Natural killer cell (primary cell): ENCODE data around the gene RIMS4. TPM values are rescaled to one million over a fixed set of nuclear protein-coding genes. Genes with fewer than 3 reads are reported as not detected.

Experiments used
- ATAC-seq, 3 donors: fragments of 150-1000 bp in 2 of 3; fragments of 200-7000 bp in 1 of 3; cut with Tn5 transposase; 1 replicate in 1 of 3; 2 replicates in 2 of 3; pipeline ENCODE4 v1.10.0; 2021; ENCODE audit warnings: mild to moderate bottlenecking in 2 of 3, moderate library complexity in 2 of 3
- DNase-seq, 2 donors: peaks; one replicate each; pipeline versions ENCODE4 v3.0.0 to v3.0.0-alpha.2; 2013 to 2021; ENCODE audit warnings: mixed read lengths in 1 of 2
- H3K27ac ChIP-seq: one replicate; pipeline ENCODE4 v1.5.1; 2013; ENCODE audit warnings: mild to moderate bottlenecking, low read length
- H3K27me3 ChIP-seq: one replicate; pipeline ENCODE4 v1.6.1; 2013; ENCODE audit warnings: low read length; ENCODE audit not compliant: control insufficient read depth, insufficient read depth
- H3K36me3 ChIP-seq: one replicate; pipeline ENCODE4 v1.6.1; 2013; ENCODE audit warnings: low read length; ENCODE audit not compliant: control insufficient read depth, insufficient read depth
- H3K4me1 ChIP-seq: one replicate; pipeline ENCODE4 v1.6.1; 2013; ENCODE audit warnings: low read length; ENCODE audit not compliant: control insufficient read depth, insufficient read depth
- H3K4me3 ChIP-seq: one replicate; pipeline ENCODE4 v1.5.1; 2013; ENCODE audit warnings: low read length
- H3K9me3 ChIP-seq: one replicate; pipeline ENCODE4 v1.6.1; 2013; ENCODE audit warnings: low read length; ENCODE audit not compliant: control insufficient read depth, insufficient read depth
- H3K27ac Mint-ChIP-seq, 2 donors: one replicate each; pipeline ENCODE4 v1.8.0; 2022; ENCODE audit warnings: mild to moderate bottlenecking in 2 of 2, mixed read lengths in 2 of 2, moderate library complexity in 1 of 2
- H3K27me3 Mint-ChIP-seq, 2 donors: one replicate each; pipeline ENCODE4 v1.8.0; 2022; ENCODE audit warnings: low read depth in 2 of 2, mixed read lengths in 2 of 2
- H3K36me3 Mint-ChIP-seq: one replicate; pipeline ENCODE4 v1.8.0; 2022; ENCODE audit warnings: mixed read lengths
- H3K4me1 Mint-ChIP-seq, 2 donors: one replicate each; pipeline ENCODE4 v1.8.0; 2022; ENCODE audit warnings: mixed read lengths in 2 of 2
- H3K4me3 Mint-ChIP-seq: one replicate; pipeline ENCODE4 v1.8.0; 2022; ENCODE audit warnings: mild to moderate bottlenecking, moderate library complexity, mixed read lengths
- H3K9me3 Mint-ChIP-seq, 2 donors: one replicate each; pipeline ENCODE4 v1.8.0; 2022; ENCODE audit warnings: mixed read lengths in 2 of 2
- WGBS: methylation state at CpG from one replicate; pipeline ENCODE4 v1.1.7; 2013; ENCODE audit warnings: missing lambda C conversion rate; ENCODE audit not compliant: insufficient coverage; 5-methylcytosine and 5-hydroxymethylcytosine counted together
- intact Hi-C: fragments of 100-400 bp; cut with micrococcal nuclease; formaldehyde crosslinking; loops from one replicate; pipeline ENCODE4 v1.14.2; 2022
- total RNA-seq, 4 donors: library from RNA; stranded (reverse); fragments of 120-200 nt in 1 of 4; gene quantifications; one replicate each; pipeline versions ENCODE4 v1.2.3 to v1.2.4, GENCODE V29; 2013 to 2022
- TF ChIP-seq, protein P1 (sequence below): fragments of 200-600 bp; IDR thresholded peaks from one replicate; pipeline ENCODE4 v1.8.0; 2022; ENCODE audit warnings: antibody characterized with exemption

Gene RIMS4
- total RNA-seq, 3 donors from 2014 or later (not counting 1 experiment from before 2014, with no cell fraction given), result not detected

DNA sequence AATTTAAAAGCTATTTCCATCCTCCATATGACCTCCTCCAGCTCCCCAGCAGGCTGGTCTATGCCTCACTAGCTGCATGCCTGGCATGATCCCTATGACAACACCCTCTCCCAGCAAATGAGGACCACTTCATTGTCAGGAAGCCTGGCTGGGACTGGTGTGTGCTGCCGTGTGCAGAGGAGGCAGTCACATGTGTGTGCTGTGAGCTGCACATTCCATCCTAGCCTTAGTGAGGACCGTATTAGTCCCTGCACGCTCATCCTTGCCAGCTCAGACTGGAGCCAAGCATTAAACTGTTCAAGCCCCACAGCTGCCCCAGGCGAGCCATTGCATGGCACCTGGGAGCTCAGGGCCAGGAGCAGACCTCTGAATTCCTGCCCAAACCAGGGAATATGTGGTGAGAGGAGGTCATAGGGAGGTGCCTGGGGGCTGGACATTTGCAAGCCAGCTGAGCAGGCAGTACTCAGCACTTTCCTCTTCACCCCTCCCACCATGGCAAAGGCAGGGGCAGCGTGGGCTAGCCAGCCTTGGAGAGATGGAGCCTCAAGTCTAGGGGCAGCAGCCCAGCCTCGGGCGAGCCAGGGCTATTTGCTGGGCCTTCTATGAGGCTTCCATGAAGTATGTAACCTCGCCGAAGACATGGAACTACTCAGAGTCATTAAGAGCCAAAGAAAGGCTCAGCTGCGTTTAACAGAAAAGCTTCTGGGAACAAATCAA is 103.9 kb downstream of the RIMS4 start:
- Histone ChIP-seq H3K27ac (no peak overlapping the region), H3K36me3 (no peaks in the 10 kb centered on the region), H3K9me3 (no peaks in the 10 kb centered on the region), H3K4me3 (no peak overlapping the region), H3K27me3 (no peaks in the 10 kb centered on the region), H3K4me1 (peaks cover 13% of the 10 kb centered on the region)
- H3K27me3 Mint-ChIP-seq, result peaks cover 11 to 14% of the 10 kb centered on the region in 2 donors
- no peak for DNase-seq
- TF ChIP-seq, protein P1, sequence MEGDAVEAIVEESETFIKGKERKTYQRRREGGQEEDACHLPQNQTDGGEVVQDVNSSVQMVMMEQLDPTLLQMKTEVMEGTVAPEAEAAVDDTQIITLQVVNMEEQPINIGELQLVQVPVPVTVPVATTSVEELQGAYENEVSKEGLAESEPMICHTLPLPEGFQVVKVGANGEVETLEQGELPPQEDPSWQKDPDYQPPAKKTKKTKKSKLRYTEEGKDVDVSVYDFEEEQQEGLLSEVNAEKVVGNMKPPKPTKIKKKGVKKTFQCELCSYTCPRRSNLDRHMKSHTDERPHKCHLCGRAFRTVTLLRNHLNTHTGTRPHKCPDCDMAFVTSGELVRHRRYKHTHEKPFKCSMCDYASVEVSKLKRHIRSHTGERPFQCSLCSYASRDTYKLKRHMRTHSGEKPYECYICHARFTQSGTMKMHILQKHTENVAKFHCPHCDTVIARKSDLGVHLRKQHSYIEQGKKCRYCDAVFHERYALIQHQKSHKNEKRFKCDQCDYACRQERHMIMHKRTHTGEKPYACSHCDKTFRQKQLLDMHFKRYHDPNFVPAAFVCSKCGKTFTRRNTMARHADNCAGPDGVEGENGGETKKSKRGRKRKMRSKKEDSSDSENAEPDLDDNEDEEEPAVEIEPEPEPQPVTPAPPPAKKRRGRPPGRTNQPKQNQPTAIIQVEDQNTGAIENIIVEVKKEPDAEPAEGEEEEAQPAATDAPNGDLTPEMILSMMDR, result no peak
- H3K9me3 Mint-ChIP-seq, result no peaks in the 10 kb centered on the region
- no peak overlapping the region for H3K4me3 Mint-ChIP-seq
- peak in 1 of 3 donors; percentile 8 for ATAC-seq
- H3K36me3 Mint-ChIP-seq, result no peaks in the 10 kb centered on the region
- intact Hi-C loops, result no loop called here
- no peaks in the 10 kb centered on the region for H3K4me1 Mint-ChIP-seq
- WGBS, result 83% methylated on average over 9 of the region's 10 CpGs
- H3K27ac Mint-ChIP-seq, result no peak overlapping the region

DNA sequence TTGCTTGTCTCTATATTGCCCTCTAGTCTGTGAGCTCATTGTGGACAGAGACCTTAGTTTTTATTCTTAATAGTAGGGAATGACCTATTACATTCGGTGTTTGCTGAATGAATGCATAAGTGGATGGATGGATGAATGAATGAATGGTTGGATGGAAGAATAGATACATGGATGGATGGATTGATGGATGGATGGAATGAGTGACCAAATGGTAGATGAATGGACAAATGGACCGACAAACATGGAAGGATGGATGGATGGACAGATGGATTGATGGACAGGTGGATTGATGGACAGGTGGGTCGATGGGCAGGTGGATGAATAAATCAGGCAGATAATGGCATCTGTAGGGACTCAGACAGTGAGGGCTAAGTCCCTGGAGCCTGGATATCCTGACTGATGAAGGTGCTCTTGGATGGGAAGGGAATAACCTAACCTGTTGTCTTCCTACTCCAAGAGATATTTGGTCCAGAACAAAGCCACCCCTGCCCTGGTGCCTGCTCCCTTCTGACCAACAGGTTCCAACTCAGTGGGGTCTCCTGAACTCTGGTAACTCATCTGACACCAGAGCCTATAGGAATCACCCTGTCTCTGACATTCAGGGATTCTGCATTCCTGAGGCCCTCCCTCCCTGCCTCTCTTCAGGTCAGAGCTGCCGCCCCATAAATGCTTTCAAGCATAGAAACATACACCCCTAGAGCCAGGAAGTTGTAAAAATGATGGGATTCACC is 104.8 kb downstream of the RIMS4 start:
- Mint-ChIP-seq H3K4me3 (no peak overlapping the region), H3K9me3 (no peaks in the 10 kb centered on the region), H3K27me3 (peaks cover 10 to 13% of the 10 kb centered on the region in 2 donors), H3K36me3 (no peaks in the 10 kb centered on the region), H3K27ac (no peak overlapping the region), H3K4me1 (no peaks in the 10 kb centered on the region)
- TF ChIP-seq, protein P1, result no peak
- no peak for ATAC-seq
- peaks cover 13% of the 10 kb centered on the region for H3K4me1 ChIP-seq
- intact Hi-C loops, result no loop called here
- WGBS, result 83% methylated on average over 4 of the region's 4 CpGs
- no peaks in the 10 kb centered on the region for H3K27me3 ChIP-seq
- no peak for DNase-seq
- H3K27ac ChIP-seq, result no peak overlapping the region
- no peak overlapping the region for H3K4me3 ChIP-seq
- no peaks in the 10 kb centered on the region for H3K9me3 ChIP-seq
- H3K36me3 ChIP-seq, result no peaks in the 10 kb centered on the region

DNA sequence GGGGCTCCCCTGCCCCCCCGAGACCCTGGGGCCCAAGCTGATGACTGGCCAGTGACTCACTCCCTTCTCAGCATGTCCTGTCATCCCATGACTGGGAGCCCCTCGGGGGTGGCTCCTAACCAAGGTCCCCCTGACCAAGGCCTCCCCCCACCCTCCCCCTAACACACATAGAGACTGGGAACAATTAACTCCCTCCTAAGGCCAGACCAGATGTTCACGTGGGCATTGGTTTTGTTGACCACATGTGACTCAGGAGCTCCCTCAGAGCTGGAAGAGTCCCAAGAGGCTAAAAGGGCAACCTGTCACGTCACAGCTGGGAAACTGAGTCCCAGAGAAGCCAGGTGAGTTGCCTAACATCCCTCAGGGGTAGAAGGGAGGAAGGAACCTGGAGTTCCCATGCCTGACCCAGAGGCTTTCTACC is 105.8 kb downstream of the RIMS4 start:
- H3K9me3 Mint-ChIP-seq, result no peaks in the 10 kb centered on the region
- H3K4me1 Mint-ChIP-seq, result no peaks in the 10 kb centered on the region
- Histone ChIP-seq H3K36me3 (no peaks in the 10 kb centered on the region), H3K4me1 (peaks cover 13% of the 10 kb centered on the region), H3K27me3 (no peaks in the 10 kb centered on the region), H3K4me3 (no peak overlapping the region), H3K9me3 (no peaks in the 10 kb centered on the region), H3K27ac (no peak overlapping the region)
- intact Hi-C loops, result no loop called here
- ATAC-seq (no peak), DNase-seq (no peak)
- H3K27me3 Mint-ChIP-seq, result peaks cover 10 to 13% of the 10 kb centered on the region in 2 donors
- H3K27ac Mint-ChIP-seq, result no peak overlapping the region
- TF ChIP-seq, protein P1, result no peak
- H3K36me3 Mint-ChIP-seq, result no peaks in the 10 kb centered on the region
- no peak overlapping the region for H3K4me3 Mint-ChIP-seq
- 65% methylated on average over 4 of the region's 4 CpGs for WGBS
